GM21423 (cell line): ENCODE measurements around the gene VSTM5.
"Not testable (repeated sequence)": the region's sequence is repeated elsewhere in the genome, so short reads cannot be mapped to it uniquely, and the experiment has no call there.

Source experiments
- ATAC-seq: cut with Tn5 transposase; IDR thresholded peaks from one replicate; pipeline ENCODE4 v1.9.1; 2021; ENCODE audit warnings: mild to moderate bottlenecking, moderate library complexity; ENCODE audit not compliant: unreplicated experiment

Gene VSTM5

DNA sequence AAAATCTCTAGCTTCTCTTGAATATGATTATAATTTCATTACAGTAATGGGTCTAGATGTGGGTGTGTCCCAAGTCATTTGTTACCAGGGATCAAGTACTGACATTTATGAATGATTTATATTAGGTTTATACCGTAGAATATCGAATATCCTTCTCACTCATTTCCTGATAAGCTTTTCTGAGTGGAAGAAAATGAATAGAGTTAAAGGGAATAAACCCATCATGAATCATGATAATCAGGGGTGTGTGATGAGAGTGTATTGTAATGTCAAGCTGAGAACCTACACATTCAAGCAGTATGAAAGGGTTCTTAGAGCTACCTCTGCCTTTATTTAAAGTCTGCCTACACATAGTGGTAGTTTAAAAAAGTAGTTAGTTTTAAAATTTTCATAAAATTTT, 49.1 kb downstream of the VSTM5 start:
- no peak for ATAC-seq

DNA sequence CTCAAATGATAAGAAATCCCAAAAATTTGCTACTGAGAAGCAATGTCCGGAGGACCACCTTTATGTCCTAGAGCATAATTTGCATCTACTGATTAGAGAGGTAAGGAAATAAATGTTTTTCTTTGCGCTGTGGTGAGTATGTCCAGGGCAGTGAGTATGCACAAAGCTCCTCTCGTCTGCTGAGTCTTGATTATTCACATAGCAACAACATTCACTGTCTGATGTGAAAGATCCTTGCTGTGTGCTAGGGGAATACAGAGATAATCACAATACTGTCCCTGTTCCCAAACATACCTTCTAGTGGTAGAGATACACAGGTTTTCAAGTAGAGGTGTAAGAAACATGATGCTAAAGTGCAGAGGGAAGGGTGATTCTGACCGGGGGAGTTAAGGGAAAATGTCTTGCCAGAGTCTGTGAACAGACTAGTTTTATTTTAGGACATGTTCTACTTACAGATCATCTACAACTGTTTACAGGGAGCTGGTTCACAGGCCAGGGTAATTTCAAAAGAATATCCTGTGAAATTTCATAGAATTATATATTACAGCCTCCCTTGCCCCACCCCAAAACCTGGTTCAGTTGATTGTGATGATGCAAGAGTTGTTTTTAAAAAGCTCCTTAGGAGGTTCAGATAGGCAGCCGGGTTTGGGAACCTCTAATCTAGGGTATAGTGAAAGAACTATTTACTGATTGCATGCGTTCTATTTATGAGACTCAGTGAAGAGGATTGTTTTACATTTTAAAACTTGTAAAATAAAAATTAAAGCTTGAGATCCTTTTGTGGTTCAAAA, 53.8 kb downstream of the VSTM5 start:
- ATAC-seq = no peak

DNA sequence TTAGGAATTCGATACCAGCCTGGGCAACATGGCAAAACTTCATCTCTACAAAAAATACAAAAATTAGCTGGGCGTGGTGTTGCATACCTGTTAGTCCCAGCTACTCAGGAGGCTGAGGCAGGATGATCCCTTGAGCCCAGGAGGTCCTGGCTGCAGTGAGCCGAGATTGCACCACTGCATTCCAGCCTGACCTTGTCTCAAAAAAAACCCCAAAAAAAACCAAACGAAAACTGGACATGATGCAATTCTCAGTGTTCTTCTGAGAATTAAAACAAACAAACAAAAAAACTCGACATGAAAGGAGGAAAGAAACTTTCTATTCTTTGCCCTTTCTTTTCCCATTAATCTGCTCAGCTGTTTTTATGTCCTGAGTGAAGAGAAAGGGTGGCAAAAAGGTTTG, 58.9 kb downstream of the VSTM5 start:
- no peak for ATAC-seq

DNA sequence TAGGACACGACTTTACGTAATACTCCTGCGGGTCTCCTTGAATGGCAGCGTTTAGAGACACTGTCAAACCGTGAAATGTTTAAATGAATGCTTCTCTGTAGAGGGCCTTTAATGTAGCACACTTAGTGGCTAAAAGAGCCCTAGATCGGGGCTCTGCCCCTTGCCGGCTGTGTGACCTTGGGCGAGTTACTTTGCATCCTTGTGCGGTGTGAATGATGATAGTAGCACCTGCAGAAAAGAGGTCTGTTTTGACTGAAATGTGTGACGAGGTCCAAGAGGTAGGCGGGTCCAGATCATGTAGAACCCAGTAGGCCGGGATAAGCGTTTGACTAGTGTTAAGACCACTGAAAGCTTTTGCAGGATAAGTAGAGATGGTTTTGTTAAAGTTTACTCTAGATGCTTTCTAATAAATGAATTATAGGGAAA, 65.5 kb downstream of the VSTM5 start:
- peak; percentile 32 for ATAC-seq

DNA sequence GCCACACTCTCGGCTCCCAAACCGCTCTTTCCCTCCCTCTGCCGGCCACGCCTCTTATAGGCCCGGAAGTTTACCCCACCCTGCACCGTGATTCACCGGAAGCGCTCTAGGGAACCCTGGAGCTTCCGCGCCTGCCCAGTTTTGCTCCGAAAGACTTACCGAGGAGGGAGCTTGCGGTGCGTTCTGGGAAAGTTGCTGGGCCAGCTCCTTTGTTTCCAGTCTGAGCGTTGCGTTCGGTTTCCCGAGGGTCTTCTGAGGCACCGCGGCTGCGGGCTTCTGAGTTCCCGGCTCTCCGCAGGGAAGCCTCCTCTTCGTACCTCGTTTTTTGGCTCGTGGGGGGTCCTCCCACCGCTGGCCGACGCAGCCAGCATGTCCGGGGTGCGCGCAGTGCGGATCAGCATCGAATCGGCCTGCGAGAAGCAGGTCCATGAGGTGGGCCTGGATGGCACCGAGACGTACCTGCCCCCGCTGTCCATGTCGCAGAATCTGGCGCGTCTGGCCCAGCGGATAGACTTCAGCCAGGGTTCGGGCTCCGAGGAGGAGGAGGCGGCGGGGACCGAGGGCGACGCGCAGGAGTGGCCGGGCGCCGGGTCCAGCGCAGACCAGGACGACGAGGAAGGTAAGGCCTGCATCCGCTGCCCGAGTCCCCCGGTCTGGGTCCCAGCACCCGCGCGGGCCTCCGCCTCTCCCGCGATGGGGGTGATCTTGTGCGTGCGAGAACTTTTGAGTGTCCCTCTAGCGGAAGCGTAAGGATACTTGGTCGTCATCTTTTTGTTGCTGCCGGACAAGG, 66.1 kb downstream of the VSTM5 start, which contains the start of gene MED17:
Gene MED17 (plus strand): TSS at position 138 of the 790 bp plus-strand sequence. CDS start 232 bp downstream, at position 370.
- ATAC-seq = peak; percentile 96

DNA sequence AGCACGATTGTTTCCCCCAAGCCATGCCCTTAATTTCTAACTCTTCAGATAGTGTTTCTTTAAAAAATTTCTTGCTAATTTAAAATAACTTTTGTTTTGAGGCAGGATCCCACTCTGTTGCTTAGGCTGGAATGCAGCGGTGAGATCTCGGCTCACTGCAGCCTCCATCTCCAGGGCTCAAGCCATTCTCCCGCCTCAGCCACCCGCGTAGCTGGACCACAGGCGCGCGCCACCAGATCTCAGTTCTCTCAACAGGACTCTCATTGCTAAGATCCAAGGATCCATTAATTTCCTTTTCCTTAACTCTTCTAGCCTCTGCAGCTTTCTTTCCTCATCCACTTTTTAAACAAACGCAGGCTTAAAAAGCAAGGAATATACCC, 66.7 kb downstream of the VSTM5 start:
- peak; percentile 39 for ATAC-seq

DNA sequence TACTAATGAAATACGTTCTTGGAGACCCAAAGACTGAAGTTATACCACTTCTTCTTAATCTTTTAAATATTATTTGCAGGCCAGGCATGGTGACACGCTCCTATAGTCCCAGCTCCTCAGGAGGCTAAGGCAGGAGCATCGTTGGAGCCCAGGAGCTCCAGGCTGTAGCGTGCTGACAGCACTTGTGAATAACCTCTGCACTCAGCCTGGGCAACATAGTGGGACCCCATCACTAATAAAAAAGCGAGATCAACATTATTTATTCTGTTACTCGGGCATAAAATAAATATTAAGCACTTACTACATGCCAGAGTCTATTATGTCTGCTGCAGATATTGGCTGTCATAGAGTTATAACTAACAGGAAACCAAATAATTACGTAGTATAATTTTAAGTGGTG, 67.1 kb downstream of the VSTM5 start:
- no peak for ATAC-seq

DNA sequence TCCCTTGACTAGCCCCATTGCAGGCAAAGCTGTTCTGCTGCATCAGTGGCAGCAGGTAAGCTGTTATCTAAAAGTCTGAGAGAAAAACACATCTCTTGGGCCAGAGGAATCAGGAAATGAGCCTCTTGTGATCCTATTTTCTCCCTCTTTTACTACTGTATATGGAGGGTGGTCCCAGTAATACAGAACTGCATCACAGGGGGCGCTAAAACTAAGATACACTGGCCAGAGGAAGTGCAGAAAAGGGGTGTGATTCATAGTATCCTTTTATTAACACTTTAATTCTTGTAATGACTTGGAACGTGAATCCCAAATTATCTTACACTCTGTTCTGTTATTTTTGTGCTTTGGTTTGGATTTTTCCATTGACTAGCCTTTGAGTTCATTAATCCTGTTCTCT, 75.1 kb downstream of the VSTM5 start:
- no peak for ATAC-seq

DNA sequence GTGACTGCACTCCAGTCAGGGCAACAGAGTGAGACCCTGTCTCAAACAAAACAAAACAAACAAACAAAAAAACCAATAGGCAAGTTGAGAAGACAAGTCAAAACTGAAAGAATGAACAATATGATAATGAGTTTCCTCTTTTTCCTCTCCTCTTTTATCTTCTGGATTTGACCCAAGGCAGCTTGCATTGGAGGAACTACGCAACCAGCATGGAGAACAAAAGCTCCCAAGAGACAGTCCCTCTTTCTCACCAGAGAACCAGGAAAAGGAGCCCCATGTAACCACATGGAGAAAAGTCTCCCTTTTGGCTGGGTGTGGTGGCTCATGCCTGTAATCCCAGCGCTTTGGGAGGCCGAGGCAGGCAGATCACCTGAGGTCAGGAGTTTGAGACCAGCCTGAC, 75.9 kb downstream of the VSTM5 start:
- ATAC-seq = not testable (repeated sequence)

DNA sequence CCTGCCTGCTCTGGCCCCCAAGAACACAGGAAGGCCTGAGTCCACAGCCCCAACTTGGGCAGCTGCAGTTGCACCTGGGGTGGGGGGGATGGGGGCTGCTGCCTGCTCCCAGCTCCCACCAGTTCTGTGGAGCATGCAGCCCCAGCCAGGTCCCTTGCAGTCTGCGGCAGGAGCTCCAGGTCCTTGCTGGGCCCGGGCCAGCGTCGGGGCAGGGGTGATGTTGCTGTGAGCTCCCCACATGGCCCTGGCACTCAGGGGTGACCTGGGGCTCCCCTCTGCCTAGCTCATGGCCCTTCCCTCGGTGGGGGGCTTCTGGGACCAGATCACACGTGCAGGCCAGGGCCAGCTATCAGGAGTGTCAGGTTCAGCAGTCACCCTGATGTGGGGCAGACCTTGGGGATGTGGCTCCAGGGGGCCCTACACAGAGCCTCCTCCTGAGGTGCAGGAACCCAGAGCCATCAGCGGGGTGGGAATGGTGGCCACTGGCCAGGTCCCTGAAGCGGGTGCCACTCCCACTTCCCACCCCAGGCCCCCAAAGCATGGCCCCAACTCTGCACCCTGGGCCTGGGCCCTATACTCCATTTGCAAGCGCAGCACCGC, 76.7 kb downstream of the VSTM5 start:
- ATAC-seq = no peak

DNA sequence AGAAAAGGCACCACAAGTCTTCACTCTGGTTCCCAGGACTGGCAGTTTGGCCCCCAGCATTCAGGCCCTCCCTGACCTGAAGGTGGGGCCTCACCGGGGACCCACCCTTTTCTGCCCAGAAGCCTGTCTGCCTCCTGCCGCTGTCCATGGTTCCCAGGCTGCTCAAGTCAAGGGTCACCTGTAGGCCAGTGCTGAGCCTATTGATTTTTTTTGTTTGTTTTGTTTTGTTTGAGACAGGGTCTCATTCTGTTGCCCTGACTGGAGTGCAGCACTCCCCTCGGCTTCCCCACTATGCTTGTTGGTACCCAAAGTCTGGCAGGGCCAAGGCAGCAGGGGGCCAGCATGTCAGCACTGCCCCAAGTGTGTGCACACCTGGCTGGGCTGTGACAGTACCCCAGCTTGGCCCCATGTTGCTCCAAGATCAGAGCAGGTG, 77.4 kb downstream of the VSTM5 start:
- ATAC-seq = no peak

DNA sequence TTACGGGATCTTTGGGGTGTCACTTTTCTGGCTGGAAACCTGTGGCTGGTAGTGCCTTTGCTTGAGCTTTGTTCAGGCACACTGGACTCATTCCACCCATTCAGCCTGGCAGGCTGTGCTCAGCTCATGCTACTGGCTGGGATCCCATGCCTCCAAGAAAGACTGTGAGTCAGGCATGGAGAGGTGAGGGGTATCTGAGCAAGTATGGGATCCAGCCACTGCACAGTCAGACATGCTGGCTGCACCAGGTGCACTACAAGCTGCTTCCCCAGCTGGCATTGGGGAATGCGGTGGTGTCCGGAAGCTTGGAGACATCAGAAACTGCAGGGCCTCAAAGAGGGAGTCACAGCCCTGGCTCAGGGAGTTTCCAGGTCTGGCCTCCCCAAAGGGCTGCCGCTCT, 78.3 kb downstream of the VSTM5 start:
- ATAC-seq = no peak

DNA sequence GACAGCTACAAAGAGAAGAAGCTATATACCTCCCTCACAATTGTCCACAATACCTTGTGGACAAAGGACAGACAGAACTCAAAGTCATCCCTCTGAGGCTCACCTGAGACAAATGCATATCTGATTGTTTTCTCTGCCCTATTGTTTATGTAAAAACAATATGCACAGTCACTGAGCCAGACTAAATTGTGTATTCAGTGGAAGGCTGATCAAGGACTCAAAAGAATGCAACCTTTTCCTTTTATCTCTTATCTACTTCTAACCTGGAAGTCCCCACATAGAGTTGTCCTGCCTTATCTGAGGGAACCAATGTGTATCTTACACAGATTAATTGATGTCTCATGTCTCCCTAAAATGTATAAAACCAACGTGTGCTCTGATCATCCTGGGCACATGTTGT, 80.3 kb downstream of the VSTM5 start:
- ATAC-seq = no peak
